ENCODE results near the gene AP1M1. TPM values are rescaled to one million over a fixed set of nuclear protein-coding genes. Genes with fewer than 3 reads are reported as not detected.

AP1M1 gene
- polyA plus RNA-seq = 10 to 100 TPM; 29.7 to 97.8 (median 58.0) TPM
- long read RNA-seq, donor 1 = 0 reads
- long read RNA-seq, donor 2, full-length matches to known transcripts = 9 of 9 reads
- long read RNA-seq, donor 2, partial matches to known transcripts = 0 of 9 reads
- long read RNA-seq, donor 2, other reads (novel, unspliced or antisense) = 0 of 9 reads
- long read RNA-seq, donor 3, full-length matches to known transcripts = 8 of 8 reads
- long read RNA-seq, donor 3, partial matches to known transcripts = 0 of 8 reads
- long read RNA-seq, donor 3, other reads (novel, unspliced or antisense) = 0 of 8 reads
- long read RNA-seq, donor 4 = 0 reads
- long read RNA-seq, donor 5, full-length matches to known transcripts = 2 of 2 reads
- long read RNA-seq, donor 5, partial matches to known transcripts = 0 of 2 reads
- long read RNA-seq, donor 5, other reads (novel, unspliced or antisense) = 0 of 2 reads
- long read RNA-seq, donor 6, full-length matches to known transcripts = 6 of 6 reads
- long read RNA-seq, donor 6, partial matches to known transcripts = 0 of 6 reads
- long read RNA-seq, donor 6, other reads (novel, unspliced or antisense) = 0 of 6 reads
- long read RNA-seq, donor 7, full-length matches to known transcripts = 31 of 49 reads
- long read RNA-seq, donor 7, partial matches to known transcripts = 18 of 49 reads
- long read RNA-seq, donor 7, other reads (novel, unspliced or antisense) = 0 of 49 reads
- long read RNA-seq, donor 8, full-length matches to known transcripts = 2 of 2 reads
- long read RNA-seq, donor 8, partial matches to known transcripts = 0 of 2 reads
- long read RNA-seq, donor 8, other reads (novel, unspliced or antisense) = 0 of 2 reads
- long read RNA-seq, donor 9, full-length matches to known transcripts = 1 of 1 reads
- long read RNA-seq, donor 9, partial matches to known transcripts = 0 of 1 reads
- long read RNA-seq, donor 9, other reads (novel, unspliced or antisense) = 0 of 1 reads
- long read RNA-seq, donor 10, full-length matches to known transcripts = 13 of 13 reads
- long read RNA-seq, donor 10, partial matches to known transcripts = 0 of 13 reads
- long read RNA-seq, donor 10, other reads (novel, unspliced or antisense) = 0 of 13 reads

- H3K4me1 ChIP-seq (ENCODE audit: control insufficient read depth in 3 of 3, insufficient read depth in 2 of 3, low read depth in 1 of 3, low read length in 2 of 3) = peaks cover 6 to 45% (median 10%) of the 10 kb centered on the region in 3 donors
- 0 to 1% (median 0%) methylated on average over 52 to 65 of the region's 65 CpGs for WGBS, 3 donors
- no peaks in the 10 kb centered on the region for H3K9me3 ChIP-seq (ENCODE audit: control insufficient read depth in 2 of 2, insufficient read depth in 1 of 2, low read depth in 1 of 2, low read length in 1 of 2)
- peak within 1 kb of the TSS; percentile 75 to 94 (median 86) for H3K4me3 ChIP-seq (ENCODE audit: low read depth in 1 of 3, low read length in 3 of 3)
- FAIRE-seq = no peak
- H3K36me3 ChIP-seq (ENCODE audit: control insufficient read depth in 3 of 3, insufficient read depth in 2 of 3, low read depth in 1 of 3, low read length in 3 of 3) = peaks cover 0 to 31% (median 5%) of the 10 kb centered on the region in 3 donors
- peak within 1 kb of the TSS; percentile 94 to 98 (median 95) for H3K27ac ChIP-seq (ENCODE audit: low read depth in 1 of 3, low read length in 2 of 3)
- no peaks in the 10 kb centered on the region for H3K27me3 ChIP-seq (ENCODE audit: control insufficient read depth in 3 of 3, insufficient read depth in 3 of 3, low read length in 3 of 3)
- DNase-seq = peak; percentile 98 to 99
Observed at GRCh38 chr19:16197622-16198369, at the start of gene AP1M1. Gene AP1M1, plus strand, starts transcription at chr19:16197911. Its CDS starts 116 bp downstream, at chr19:16198027.

- H3K27me3 ChIP-seq (ENCODE audit: control insufficient read depth in 3 of 3, insufficient read depth in 3 of 3, low read length in 3 of 3) = no peaks in the 10 kb centered on the region
- 66 to 77% (median 69%) methylated on average over 7 to 8 of the region's 8 CpGs for WGBS, 3 donors
- H3K9me3 ChIP-seq (ENCODE audit: control insufficient read depth in 2 of 2, insufficient read depth in 1 of 2, low read depth in 1 of 2, low read length in 1 of 2) = no peaks in the 10 kb centered on the region
- DNase-seq (no peak), FAIRE-seq (no peak)
- peaks cover 0 to 5% (median 0%) of the 10 kb centered on the region in 3 donors for H3K4me1 ChIP-seq (ENCODE audit: control insufficient read depth in 3 of 3, insufficient read depth in 2 of 3, low read depth in 1 of 3, low read length in 2 of 3)
- H3K36me3 ChIP-seq (ENCODE audit: control insufficient read depth in 3 of 3, insufficient read depth in 2 of 3, low read depth in 1 of 3, low read length in 3 of 3) = peaks cover 0 to 39% (median 14%) of the 10 kb centered on the region in 3 donors
- H3K27ac ChIP-seq (ENCODE audit: low read depth in 1 of 3, low read length in 2 of 3) = no peak overlapping the region
- H3K4me3 ChIP-seq (ENCODE audit: low read depth in 1 of 3, low read length in 3 of 3) = no peak overlapping the region
Observed at GRCh38 chr19:16148443-16149229, 49.1 kb upstream of the AP1M1 start.

- FAIRE-seq (no peak), DNase-seq (peak in 1 of 2 donors; percentile 33)
- WGBS, 3 donors = 81 to 83% (median 83%) methylated on average over 11 of the region's 11 CpGs
- H3K4me1 ChIP-seq (ENCODE audit: control insufficient read depth in 3 of 3, insufficient read depth in 2 of 3, low read depth in 1 of 3, low read length in 2 of 3) = no peaks in the 10 kb centered on the region
- H3K27me3 ChIP-seq (ENCODE audit: control insufficient read depth in 3 of 3, insufficient read depth in 3 of 3, low read length in 3 of 3) = no peaks in the 10 kb centered on the region
- no peaks in the 10 kb centered on the region for H3K9me3 ChIP-seq (ENCODE audit: control insufficient read depth in 2 of 2, insufficient read depth in 1 of 2, low read depth in 1 of 2, low read length in 1 of 2)
- H3K27ac ChIP-seq (ENCODE audit: low read depth in 1 of 3, low read length in 2 of 3) = no peak overlapping the region
- peaks cover 0 to 71% (median 34%) of the 10 kb centered on the region in 3 donors for H3K36me3 ChIP-seq (ENCODE audit: control insufficient read depth in 3 of 3, insufficient read depth in 2 of 3, low read depth in 1 of 3, low read length in 3 of 3)
- H3K4me3 ChIP-seq (ENCODE audit: low read depth in 1 of 3, low read length in 3 of 3) = no peak overlapping the region
Observed at GRCh38 chr19:16153582-16154336, 44.0 kb upstream of the AP1M1 start.

GRCh38 chr19:16154557-16154956 lies 43.2 kb upstream of the AP1M1 start:
- Histone ChIP-seq H3K27me3 (ENCODE audit: control insufficient read depth in 3 of 3, insufficient read depth in 3 of 3, low read length in 3 of 3) (no peaks in the 10 kb centered on the region), H3K27ac (ENCODE audit: low read depth in 1 of 3, low read length in 2 of 3) (no peak overlapping the region), H3K9me3 (ENCODE audit: control insufficient read depth in 2 of 2, insufficient read depth in 1 of 2, low read depth in 1 of 2, low read length in 1 of 2) (no peaks in the 10 kb centered on the region), H3K4me1 (ENCODE audit: control insufficient read depth in 3 of 3, insufficient read depth in 2 of 3, low read depth in 1 of 3, low read length in 2 of 3) (no peaks in the 10 kb centered on the region), H3K36me3 (ENCODE audit: control insufficient read depth in 3 of 3, insufficient read depth in 2 of 3, low read depth in 1 of 3, low read length in 3 of 3) (peaks cover 0 to 64% (median 32%) of the 10 kb centered on the region in 3 donors), H3K4me3 (ENCODE audit: low read depth in 1 of 3, low read length in 3 of 3) (no peak overlapping the region)
- 96 to 100% (median 97%) methylated on average over 8 of the region's 8 CpGs for WGBS, 3 donors
- DNase-seq (no peak), FAIRE-seq (no peak)

- Histone ChIP-seq H3K27ac (ENCODE audit: low read depth in 1 of 3, low read length in 2 of 3) (no peak overlapping the region), H3K36me3 (ENCODE audit: control insufficient read depth in 3 of 3, insufficient read depth in 2 of 3, low read depth in 1 of 3, low read length in 3 of 3) (peaks cover 0 to 61% (median 32%) of the 10 kb centered on the region in 3 donors), H3K4me1 (ENCODE audit: control insufficient read depth in 3 of 3, insufficient read depth in 2 of 3, low read depth in 1 of 3, low read length in 2 of 3) (no peaks in the 10 kb centered on the region), H3K9me3 (ENCODE audit: control insufficient read depth in 2 of 2, insufficient read depth in 1 of 2, low read depth in 1 of 2, low read length in 1 of 2) (no peaks in the 10 kb centered on the region), H3K27me3 (ENCODE audit: control insufficient read depth in 3 of 3, insufficient read depth in 3 of 3, low read length in 3 of 3) (no peaks in the 10 kb centered on the region), H3K4me3 (ENCODE audit: low read depth in 1 of 3, low read length in 3 of 3) (no peak overlapping the region)
- no peak for FAIRE-seq
- WGBS, 3 donors = 92 to 100% (median 100%) methylated on average over 1 of the region's 1 CpG
- DNase-seq = no peak
Observed at GRCh38 chr19:16155128-16155527, 42.6 kb upstream of the AP1M1 start.

GRCh38 chr19:16156904-16157303 lies 40.8 kb upstream of the AP1M1 start:
- 76 to 79% (median 77%) methylated on average over 5 to 6 of the region's 6 CpGs for WGBS, 3 donors
- Histone ChIP-seq H3K9me3 (ENCODE audit: control insufficient read depth in 2 of 2, insufficient read depth in 1 of 2, low read depth in 1 of 2, low read length in 1 of 2) (no peaks in the 10 kb centered on the region), H3K27ac (ENCODE audit: low read depth in 1 of 3, low read length in 2 of 3) (no peak overlapping the region), H3K36me3 (ENCODE audit: control insufficient read depth in 3 of 3, insufficient read depth in 2 of 3, low read depth in 1 of 3, low read length in 3 of 3) (peaks cover 0 to 52% (median 30%) of the 10 kb centered on the region in 3 donors), H3K27me3 (ENCODE audit: control insufficient read depth in 3 of 3, insufficient read depth in 3 of 3, low read length in 3 of 3) (no peaks in the 10 kb centered on the region), H3K4me3 (ENCODE audit: low read depth in 1 of 3, low read length in 3 of 3) (no peak overlapping the region), H3K4me1 (ENCODE audit: control insufficient read depth in 3 of 3, insufficient read depth in 2 of 3, low read depth in 1 of 3, low read length in 2 of 3) (no peaks in the 10 kb centered on the region)
- DNase-seq = no peak
- no peak for FAIRE-seq

GRCh38 chr19:16157601-16158000 lies 40.1 kb upstream of the AP1M1 start:
- Histone ChIP-seq H3K27ac (ENCODE audit: low read depth in 1 of 3, low read length in 2 of 3) (no peak overlapping the region), H3K36me3 (ENCODE audit: control insufficient read depth in 3 of 3, insufficient read depth in 2 of 3, low read depth in 1 of 3, low read length in 3 of 3) (peaks cover 0 to 47% (median 27%) of the 10 kb centered on the region in 3 donors), H3K4me3 (ENCODE audit: low read depth in 1 of 3, low read length in 3 of 3) (no peak overlapping the region), H3K27me3 (ENCODE audit: control insufficient read depth in 3 of 3, insufficient read depth in 3 of 3, low read length in 3 of 3) (no peaks in the 10 kb centered on the region), H3K9me3 (ENCODE audit: control insufficient read depth in 2 of 2, insufficient read depth in 1 of 2, low read depth in 1 of 2, low read length in 1 of 2) (no peaks in the 10 kb centered on the region), H3K4me1 (ENCODE audit: control insufficient read depth in 3 of 3, insufficient read depth in 2 of 3, low read depth in 1 of 3, low read length in 2 of 3) (no peaks in the 10 kb centered on the region)
- 81 to 85% (median 81%) methylated on average over 10 of the region's 10 CpGs for WGBS, 3 donors
- FAIRE-seq (no peak), DNase-seq (no peak)

All from small intestine (tissue), 16 donors.